ENCODE results near the gene TMPRSS13. TPM values are rescaled to one million over a fixed set of nuclear protein-coding genes. Genes with fewer than 3 reads are reported as not detected.

TMPRSS13 gene
- total and polyA plus RNA-seq, 2 of the 13 experiments (the other 11 are each of a cell fraction or from before 2014, with no cell fraction given): not detected

DNA sequence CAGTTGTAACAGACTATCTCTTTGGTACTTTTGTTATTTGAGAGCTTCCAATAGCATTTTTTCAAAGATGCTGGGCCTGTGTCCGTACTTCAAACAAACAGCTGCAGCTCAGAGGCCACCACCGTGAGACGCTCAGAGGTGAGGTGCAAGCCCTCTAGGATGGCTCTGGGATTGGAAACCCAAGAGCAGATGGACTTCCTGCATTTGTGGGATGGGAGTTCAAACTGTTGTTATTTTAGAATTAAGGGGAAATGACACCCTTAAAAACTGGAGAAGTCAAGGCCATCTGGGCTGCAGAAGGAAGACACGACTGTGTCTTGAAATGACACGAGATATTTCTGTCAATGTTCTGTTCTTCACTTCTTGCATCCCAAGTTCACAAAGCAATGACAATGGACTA is 47.8 kb upstream of the TMPRSS13 start:
- TF ChIP-seq ZNF510 (CRISPR knock-in tag; IDR thresholded peaks at IDR 0.05; ENCODE audit: low read depth) (no peak), SP1 (IDR thresholded peaks at IDR 0.05) (no peak), SP1 (CRISPR knock-in tag; IDR thresholded peaks at IDR 0.05) (no peak), BRD4 (CRISPR knock-in tag; IDR thresholded peaks at IDR 0.05) (no peak), NCOA2 (CRISPR knock-in tag; IDR thresholded peaks at IDR 0.05) (no peak), ZBTB8A (CRISPR knock-in tag; IDR thresholded peaks at IDR 0.05; ENCODE audit: borderline replicate concordance, low read depth) (no peak), ZNF20 (CRISPR knock-in tag; IDR thresholded peaks at IDR 0.05) (no peak)
- TF ChIP-seq, protein P1, sequence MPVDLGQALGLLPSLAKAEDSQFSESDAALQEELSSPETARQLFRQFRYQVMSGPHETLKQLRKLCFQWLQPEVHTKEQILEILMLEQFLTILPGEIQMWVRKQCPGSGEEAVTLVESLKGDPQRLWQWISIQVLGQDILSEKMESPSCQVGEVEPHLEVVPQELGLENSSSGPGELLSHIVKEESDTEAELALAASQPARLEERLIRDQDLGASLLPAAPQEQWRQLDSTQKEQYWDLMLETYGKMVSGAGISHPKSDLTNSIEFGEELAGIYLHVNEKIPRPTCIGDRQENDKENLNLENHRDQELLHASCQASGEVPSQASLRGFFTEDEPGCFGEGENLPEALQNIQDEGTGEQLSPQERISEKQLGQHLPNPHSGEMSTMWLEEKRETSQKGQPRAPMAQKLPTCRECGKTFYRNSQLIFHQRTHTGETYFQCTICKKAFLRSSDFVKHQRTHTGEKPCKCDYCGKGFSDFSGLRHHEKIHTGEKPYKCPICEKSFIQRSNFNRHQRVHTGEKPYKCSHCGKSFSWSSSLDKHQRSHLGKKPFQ (CRISPR knock-in tag; IDR thresholded peaks at IDR 0.05; ENCODE audit: insufficient replicate concordance): no peak
- Histone ChIP-seq H4K20me1 (ENCODE audit: insufficient read depth, low read length) (no peaks in the 10 kb centered on the region), H3K27me3 (ENCODE audit: control insufficient read depth in 1 of 2, insufficient read depth in 2 of 2, low read length in 2 of 2) (peaks cover 0 to 37% of the 10 kb centered on the region in 2 experiments; a peak in 3 of 5 replicates), H3K79me2 (ENCODE audit: insufficient read depth, low read length) (no peaks in the 10 kb centered on the region), H3K4me2 (ENCODE audit: low read depth, low read length) (no peak overlapping the region), H3K27ac (ENCODE audit: extremely low read length, insufficient read depth, low read length) (no peak overlapping the region), H2AFZ (ENCODE audit: low read length) (no peak overlapping the region), H3K9ac (ENCODE audit: insufficient read depth, low read depth, low read length) (no peak overlapping the region), H3K4me1 (ENCODE audit: insufficient read depth, low read length) (no peaks in the 10 kb centered on the region), H3K36me3 (replicated peaks in 1 of 2; ENCODE audit: control insufficient read depth in 1 of 2, insufficient read depth in 2 of 2, low read length in 2 of 2) (no peaks in the 10 kb centered on the region), H3K9me3 (ENCODE audit: low read length) (no peaks in the 10 kb centered on the region), H3K4me3 (replicated peaks in 1 of 3; ENCODE audit: insufficient read depth in 1 of 3, low read depth in 2 of 3, low read length in 3 of 3) (no peak overlapping the region)
- 37% methylated on average over 5 of the region's 5 CpGs for WGBS (ENCODE audit: low lambda C conversion rate)
- FAIRE-seq: no peak
- CTCF ChIA-PET (ENCODE audit: low intra/inter-chr PET ratio, low total read pairs): no interaction called here
- POLR2A ChIA-PET: no interaction called here
- DNase-seq (ENCODE audit: low spot score): no peak
- no TSS peak for BruUV-seq (replicated peaks)
- intact Hi-C loops (cut with micrococcal nuclease; ENCODE audit: unreplicated experiment) (no loop called here), in situ Hi-C loops (cut with HindIII; ENCODE audit: extremely low pct_ligation_motif_present, low pct_unique_long_range_greater_than_20kb) (no loop called here)
- ATAC-seq: no peak

DNA sequence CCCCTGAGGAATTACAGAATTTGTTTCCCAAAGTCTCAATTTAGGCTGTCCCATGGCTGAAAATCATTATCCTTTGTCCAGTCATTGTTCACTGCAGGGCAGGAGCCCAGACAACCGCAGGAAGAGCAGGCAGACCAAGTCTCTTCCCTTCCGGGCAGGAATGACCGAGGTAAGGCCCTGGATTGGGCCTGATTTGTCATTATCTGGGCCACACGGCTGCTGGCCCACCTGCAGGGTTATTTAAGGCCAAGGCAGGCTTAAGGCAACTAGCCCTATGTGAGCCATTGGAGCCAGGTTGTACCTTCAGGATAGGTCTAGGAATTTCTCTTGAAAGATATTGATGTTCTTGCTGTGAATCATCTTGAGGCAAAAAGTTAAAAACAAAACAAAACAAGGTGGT is 47.2 kb upstream of the TMPRSS13 start:
- no peak for FAIRE-seq
- DNase-seq (ENCODE audit: low spot score): no peak
- ATAC-seq: no peak
- no peaks in the 10 kb centered on the region for H3K79me2 ChIP-seq (ENCODE audit: insufficient read depth, low read length)
- ChIA-PET CTCF (ENCODE audit: low intra/inter-chr PET ratio, low total read pairs) (no interaction called here), POLR2A (no interaction called here)
- in situ Hi-C loops (cut with HindIII; ENCODE audit: extremely low pct_ligation_motif_present, low pct_unique_long_range_greater_than_20kb): no loop called here
- H3K4me1 ChIP-seq (ENCODE audit: insufficient read depth, low read length): no peaks in the 10 kb centered on the region
- 6% methylated on average over 4 of the region's 4 CpGs for WGBS (ENCODE audit: low lambda C conversion rate)
- no peak overlapping the region for H3K4me3 ChIP-seq (replicated peaks in 1 of 3; ENCODE audit: insufficient read depth in 1 of 3, low read depth in 2 of 3, low read length in 3 of 3)
- H3K36me3 ChIP-seq (replicated peaks in 1 of 2; ENCODE audit: control insufficient read depth in 1 of 2, insufficient read depth in 2 of 2, low read length in 2 of 2): no peaks in the 10 kb centered on the region
- H2AFZ ChIP-seq (ENCODE audit: low read length): no peak overlapping the region
- BruUV-seq (replicated peaks): no TSS peak
- H3K9ac ChIP-seq (ENCODE audit: insufficient read depth, low read depth, low read length): no peak overlapping the region
- no peak overlapping the region for H3K4me2 ChIP-seq (ENCODE audit: low read depth, low read length)
- H3K27me3 ChIP-seq (ENCODE audit: control insufficient read depth in 1 of 2, insufficient read depth in 2 of 2, low read length in 2 of 2): peaks cover 0 to 39% of the 10 kb centered on the region in 2 experiments; a peak in 3 of 5 replicates
- no peak overlapping the region for H3K27ac ChIP-seq (ENCODE audit: extremely low read length, insufficient read depth, low read length)
- no peaks in the 10 kb centered on the region for H3K9me3 ChIP-seq (ENCODE audit: low read length)
- intact Hi-C loops (cut with micrococcal nuclease; ENCODE audit: unreplicated experiment): no loop called here
- H4K20me1 ChIP-seq (ENCODE audit: insufficient read depth, low read length): no peaks in the 10 kb centered on the region
- TF ChIP-seq, protein P2, sequence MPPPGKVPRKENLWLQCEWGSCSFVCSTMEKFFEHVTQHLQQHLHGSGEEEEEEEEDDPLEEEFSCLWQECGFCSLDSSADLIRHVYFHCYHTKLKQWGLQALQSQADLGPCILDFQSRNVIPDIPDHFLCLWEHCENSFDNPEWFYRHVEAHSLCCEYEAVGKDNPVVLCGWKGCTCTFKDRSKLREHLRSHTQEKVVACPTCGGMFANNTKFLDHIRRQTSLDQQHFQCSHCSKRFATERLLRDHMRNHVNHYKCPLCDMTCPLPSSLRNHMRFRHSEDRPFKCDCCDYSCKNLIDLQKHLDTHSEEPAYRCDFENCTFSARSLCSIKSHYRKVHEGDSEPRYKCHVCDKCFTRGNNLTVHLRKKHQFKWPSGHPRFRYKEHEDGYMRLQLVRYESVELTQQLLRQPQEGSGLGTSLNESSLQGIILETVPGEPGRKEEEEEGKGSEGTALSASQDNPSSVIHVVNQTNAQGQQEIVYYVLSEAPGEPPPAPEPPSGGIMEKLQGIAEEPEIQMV (CRISPR knock-in tag; IDR thresholded peaks at IDR 0.05; ENCODE audit: low read depth): no peak
- TF ChIP-seq ZNF232 (CRISPR knock-in tag; IDR thresholded peaks at IDR 0.05; ENCODE audit: borderline replicate concordance) (no peak), RARA (CRISPR knock-in tag; IDR thresholded peaks at IDR 0.05) (no peak), ZNF350 (CRISPR knock-in tag; IDR thresholded peaks at IDR 0.05; ENCODE audit: borderline replicate concordance, low read depth) (no peak), MLLT10 (CRISPR knock-in tag; IDR thresholded peaks at IDR 0.05) (no peak), GATAD1 (CRISPR knock-in tag; IDR thresholded peaks at IDR 0.05) (no peak), SP4 (CRISPR knock-in tag; IDR thresholded peaks at IDR 0.05) (no peak), ZNF674 (CRISPR knock-in tag; IDR thresholded peaks at IDR 0.05; ENCODE audit: low read depth) (no peak)
- TF ChIP-seq, protein P3, sequence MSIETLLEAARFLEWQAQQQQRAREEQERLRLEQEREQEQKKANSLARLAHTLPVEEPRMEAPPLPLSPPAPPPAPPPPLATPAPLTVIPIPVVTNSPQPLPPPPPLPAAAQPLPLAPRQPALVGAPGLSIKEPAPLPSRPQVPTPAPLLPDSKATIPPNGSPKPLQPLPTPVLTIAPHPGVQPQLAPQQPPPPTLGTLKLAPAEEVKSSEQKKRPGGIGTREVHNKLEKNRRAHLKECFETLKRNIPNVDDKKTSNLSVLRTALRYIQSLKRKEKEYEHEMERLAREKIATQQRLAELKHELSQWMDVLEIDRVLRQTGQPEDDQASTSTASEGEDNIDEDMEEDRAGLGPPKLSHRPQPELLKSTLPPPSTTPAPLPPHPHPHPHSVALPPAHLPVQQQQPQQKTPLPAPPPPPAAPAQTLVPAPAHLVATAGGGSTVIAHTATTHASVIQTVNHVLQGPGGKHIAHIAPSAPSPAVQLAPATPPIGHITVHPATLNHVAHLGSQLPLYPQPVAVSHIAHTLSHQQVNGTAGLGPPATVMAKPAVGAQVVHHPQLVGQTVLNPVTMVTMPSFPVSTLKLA (IDR thresholded peaks at IDR 0.05): no peak

Measured in HepG2 (cell line).